GM04503 (cell line): ENCODE results near the gene TEX12.
"Not testable (repeated sequence)": the region's sequence is repeated elsewhere in the genome, so short reads cannot be mapped to it uniquely, and the experiment has no call there.

Source experiments
- DNase-seq: peaks from one replicate; pipeline ENCODE4 v3.0.0-alpha.2; 2012; ENCODE audit warnings: low read depth

Gene TEX12

DNA sequence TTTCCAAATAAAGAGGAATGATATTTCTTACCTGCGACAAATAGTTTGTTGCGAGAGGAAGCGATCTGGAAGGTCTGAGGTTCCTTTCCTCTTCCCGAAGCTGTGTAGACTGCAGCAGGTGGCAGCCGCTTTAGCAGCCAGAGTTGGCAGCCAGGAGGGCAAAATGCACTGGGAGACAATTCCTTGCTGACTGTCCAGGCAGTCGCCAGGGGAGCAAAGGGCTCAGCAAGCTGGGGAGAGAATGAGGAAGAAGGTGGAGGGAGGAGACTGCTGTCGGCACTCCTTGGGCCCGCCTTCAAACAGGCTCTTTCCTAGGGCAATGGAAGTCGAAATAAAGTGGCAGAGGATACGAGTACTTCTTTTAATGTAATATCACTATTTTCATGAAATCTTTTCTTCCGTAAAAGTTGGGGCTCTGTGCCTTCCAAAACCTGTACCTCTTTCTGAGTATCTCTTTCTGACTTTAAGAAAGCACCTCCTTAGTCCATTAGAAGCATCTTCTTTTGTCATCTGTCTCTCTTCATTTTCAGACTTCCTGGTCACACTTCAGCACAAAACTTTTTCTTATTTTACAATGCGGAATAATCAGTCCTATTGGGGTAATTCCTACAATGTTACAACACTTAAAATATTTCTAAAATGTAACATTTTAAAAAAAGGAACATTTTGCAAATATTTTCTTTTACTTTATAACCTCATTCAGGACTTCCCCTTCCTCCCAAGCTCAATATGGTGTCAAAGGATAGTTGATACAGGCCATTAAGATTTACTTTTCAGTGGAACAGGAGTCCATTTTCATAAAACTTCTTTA lies 3.1 kb upstream of the TEX12 start, which contains the start of gene IL18:
TSS of gene IL18 (minus strand) at position 220 of the 811 bp plus-strand sequence. CDS start 9,041 bp downstream, outside the sequence.
- no peak for DNase-seq

GRCh38 chr11:112165049-112165448 lies 2.1 kb upstream of the TEX12 start:
- no peak for DNase-seq

GRCh38 chr11:112166562-112166961 lies 610 bp upstream of the TEX12 start:
- DNase-seq: no peak

- no peak for DNase-seq
Observed at GRCh38 chr11:112172362-112172994, 5.3 kb downstream of the TEX12 start.

DNA sequence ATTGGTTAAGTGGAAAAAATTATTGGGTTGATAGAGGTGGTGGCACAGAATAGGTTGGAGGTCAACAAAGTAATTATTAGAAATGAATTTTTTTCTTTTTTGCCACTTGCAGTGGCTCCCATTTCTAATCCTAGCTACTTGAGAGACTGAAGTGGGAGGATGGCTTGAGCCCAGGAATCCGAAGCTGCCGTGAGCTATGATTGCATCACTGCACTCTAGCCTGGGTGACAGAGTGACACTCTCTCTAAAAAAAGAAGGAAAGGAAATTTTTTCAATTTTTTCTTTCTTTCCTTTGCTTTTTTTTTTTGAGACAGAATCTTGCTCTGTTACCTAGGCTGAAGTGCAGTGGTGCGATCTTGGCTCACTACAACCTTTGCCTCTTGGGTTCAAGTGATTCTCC lies 6.0 kb downstream of the TEX12 start:
- DNase-seq: no peak

GRCh38 chr11:112174789-112175598 lies 7.8 kb downstream of the TEX12 start, which contains the start of gene BCO2:
Gene BCO2 (plus strand): TSS chr11:112175512. CDS start chr11:112175602, 90 bp downstream.
- DNase-seq: peak; percentile 26

- DNase-seq: no peak
Observed at GRCh38 chr11:112175599-112175952, 8.4 kb downstream of the TEX12 start.

- no peak for DNase-seq
Observed at GRCh38 chr11:112176077-112176476, 8.9 kb downstream of the TEX12 start.

DNA sequence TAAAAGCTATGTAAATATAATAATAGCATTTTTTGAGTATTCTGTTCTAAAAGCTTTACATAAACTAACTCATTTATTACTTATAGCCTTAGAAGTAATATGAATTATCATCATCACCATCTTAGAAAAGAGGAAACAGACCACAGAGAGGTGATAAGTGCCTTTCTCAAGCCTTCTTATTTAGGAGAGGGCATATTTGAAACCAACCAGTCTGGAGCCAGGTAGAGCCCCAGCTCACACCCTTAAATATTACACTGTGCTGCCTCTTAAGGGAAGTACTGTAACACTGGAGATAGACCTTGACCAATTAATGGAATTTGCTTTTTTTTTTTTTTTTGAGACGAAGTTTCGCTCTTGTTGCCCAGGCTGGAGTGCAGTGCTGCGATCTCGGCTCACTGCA lies 10.4 kb downstream of the TEX12 start:
- no peak for DNase-seq

GRCh38 chr11:112178428-112178827 lies 11.3 kb downstream of the TEX12 start:
- DNase-seq: no peak

GRCh38 chr11:112178936-112179335 lies 11.8 kb downstream of the TEX12 start:
- no peak for DNase-seq

- DNase-seq: no peak
Observed at GRCh38 chr11:112179601-112180000, 12.4 kb downstream of the TEX12 start.

- DNase-seq: no peak
Observed at GRCh38 chr11:112182867-112183266, 15.7 kb downstream of the TEX12 start.

- no peak for DNase-seq
Observed at GRCh38 chr11:112185883-112186282, 18.7 kb downstream of the TEX12 start.

- DNase-seq: no peak
Observed at GRCh38 chr11:112186304-112186703, 19.1 kb downstream of the TEX12 start.

DNA sequence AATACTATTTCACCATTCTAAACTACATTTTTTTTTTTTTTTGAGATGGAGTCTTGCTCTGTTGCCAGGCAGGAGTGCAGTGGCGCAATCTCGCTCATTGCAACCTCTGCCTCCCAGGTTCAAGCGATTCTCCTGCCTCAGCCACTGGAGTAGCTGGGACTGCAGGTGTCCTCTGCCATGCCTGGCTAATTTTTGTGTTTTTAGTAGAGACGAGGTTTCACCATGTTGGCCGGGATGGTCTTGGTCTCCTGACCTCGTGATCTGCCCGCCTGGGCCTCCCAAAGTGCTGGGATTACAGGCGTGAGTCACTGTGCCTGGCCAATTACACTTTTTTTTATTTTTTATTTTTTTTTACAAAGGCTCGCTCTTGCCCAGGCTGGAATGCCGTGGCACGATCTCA lies 27.9 kb downstream of the TEX12 start:
- not testable (repeated sequence) for DNase-seq

DNA sequence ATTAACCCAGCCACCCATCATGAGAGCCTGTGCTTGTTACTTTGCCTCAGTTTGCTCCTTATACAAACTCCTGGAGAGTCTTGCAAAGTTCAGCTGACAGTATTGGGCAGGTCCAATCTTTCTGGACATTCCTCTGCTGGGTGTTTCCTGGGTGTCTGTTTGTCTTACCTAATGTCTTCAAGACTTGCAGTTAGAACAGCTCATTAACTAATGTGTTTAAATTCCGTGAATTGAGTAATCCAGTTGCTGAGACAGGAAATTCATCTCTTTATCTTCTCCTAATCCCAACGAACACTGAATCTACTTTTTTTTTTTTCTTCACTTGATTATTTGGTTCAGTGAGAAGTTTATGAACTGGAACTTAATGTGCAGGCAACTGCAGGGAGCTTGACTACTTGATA lies 28.8 kb downstream of the TEX12 start:
- DNase-seq: no peak

- no peak for DNase-seq
Observed at GRCh38 chr11:112196519-112197087, 29.4 kb downstream of the TEX12 start.

DNA sequence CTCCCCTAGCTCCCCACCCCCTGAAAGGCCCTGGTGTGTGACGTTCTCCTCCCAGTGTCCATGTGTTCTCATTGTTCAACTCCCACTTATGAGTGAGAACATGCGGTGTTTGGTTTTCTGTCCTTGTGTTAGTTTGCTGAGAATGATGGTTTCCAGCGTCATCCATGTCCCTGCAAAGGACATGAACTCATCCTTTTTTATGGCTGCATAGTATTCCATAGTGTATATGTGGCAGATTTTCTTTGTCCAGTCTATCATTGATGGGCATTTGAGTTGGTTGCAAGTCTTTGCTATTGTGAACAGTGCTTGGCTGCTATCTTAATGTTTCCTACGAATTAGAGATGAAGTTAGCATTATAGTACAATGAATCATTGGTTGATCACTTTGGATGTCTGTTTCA lies 31.9 kb downstream of the TEX12 start:
- DNase-seq: not testable (repeated sequence)

DNA sequence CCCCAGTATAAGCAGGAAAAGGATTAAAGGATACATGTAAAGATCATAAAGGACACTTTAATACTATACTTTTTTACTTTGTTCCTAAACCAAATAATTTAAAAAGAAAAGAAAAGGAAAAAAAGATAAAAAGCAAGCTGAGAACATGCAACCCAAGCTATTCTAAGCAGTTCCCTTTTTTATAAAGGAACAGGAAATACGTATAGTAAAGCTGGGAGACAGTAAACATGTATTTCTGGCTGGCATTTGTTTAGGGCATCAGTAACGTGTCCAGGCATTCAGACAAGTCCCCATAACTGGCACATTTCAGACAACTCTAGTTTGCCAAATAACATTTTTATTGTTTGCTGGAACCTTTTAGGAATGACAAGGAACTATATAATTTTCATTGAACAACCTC lies 33.1 kb downstream of the TEX12 start:
- no peak for DNase-seq

DNA sequence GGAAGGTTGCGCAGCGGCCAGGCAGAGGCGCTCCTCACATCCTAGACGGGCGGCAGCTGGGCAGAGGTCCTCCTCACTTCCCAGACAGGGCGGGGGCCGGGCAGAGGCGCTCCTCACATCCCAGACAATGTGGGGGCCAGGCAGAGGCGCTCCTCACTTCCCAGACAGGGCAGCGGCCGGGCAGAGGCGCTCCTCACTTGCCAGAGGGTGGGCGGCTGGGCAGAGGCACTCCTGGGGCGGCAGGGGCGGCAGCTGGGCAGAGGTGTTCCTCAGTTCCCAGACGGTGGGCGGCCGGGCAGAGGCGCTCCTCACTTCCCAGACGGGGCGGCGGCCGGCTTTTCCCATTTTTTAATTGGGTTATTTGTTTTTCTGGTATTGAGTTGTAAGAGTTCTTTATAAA lies 38.9 kb downstream of the TEX12 start:
- DNase-seq: no peak

DNA sequence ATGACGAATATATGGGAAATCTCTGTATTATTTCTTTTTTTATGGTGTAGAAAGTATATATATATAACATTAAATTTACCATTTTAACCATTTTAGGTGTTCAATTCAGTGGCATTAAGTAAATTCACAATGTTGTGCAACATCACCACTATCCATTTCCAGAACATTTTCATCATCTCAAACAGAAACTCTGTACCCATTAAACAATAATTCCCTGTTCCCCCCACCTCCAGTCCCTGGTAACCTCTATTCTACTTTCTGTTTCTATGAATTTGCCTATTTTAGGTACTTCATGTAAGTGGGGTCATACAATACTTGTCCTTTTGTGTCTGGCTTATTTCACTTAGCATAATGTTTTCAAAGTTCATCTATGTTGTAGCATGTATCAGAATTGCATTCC lies 43.7 kb downstream of the TEX12 start:
- DNase-seq: no peak
